ENCODE measurements around the gene BTAF1.
"Not testable (repeated sequence)": the region's sequence is repeated elsewhere in the genome, so short reads cannot be mapped to it uniquely, and the experiment has no call there.

- TF ChIP-seq EZH2 (IDR thresholded peaks at IDR 0.05); REST (IDR thresholded peaks at IDR 0.05; ENCODE audit: low read depth): not testable (repeated sequence)
Observed at GRCh38 chr10:91894261-91894685, 29.3 kb upstream of the BTAF1 start.
